ENCODE results near the gene CD40LG.

Gene CD40LG

DNA sequence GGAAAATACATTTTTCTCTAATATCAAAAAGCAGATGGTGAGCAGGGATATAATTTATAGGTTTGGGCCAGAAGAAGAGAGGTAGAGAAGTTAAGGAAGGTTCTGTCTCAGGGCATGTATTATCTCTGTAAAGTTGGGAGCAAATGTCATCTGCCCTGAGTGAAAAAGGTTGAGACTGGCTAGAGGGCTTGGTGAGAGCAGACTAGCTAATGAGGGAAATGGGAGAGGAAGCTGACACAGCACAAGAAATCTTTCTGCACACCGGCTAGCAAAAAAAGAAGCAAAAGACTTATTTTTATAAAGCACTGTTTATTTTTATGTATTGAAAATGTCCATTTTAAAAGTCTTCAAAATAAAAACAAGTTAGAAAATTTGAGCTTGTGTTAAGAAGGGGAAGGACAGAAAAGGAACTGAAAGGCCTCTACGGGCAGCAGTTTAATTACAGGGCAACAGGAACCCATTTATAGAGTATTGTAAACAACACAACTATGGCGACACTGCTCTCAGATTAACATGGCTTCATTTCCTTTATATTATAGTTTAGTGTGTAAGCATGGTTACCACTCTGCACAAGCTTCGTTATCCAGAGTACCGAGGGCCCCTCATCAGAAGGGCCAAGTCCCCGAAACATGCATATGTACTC lies 17.4 kb downstream of the CD40LG start:
- TF ChIP-seq, protein P1, sequence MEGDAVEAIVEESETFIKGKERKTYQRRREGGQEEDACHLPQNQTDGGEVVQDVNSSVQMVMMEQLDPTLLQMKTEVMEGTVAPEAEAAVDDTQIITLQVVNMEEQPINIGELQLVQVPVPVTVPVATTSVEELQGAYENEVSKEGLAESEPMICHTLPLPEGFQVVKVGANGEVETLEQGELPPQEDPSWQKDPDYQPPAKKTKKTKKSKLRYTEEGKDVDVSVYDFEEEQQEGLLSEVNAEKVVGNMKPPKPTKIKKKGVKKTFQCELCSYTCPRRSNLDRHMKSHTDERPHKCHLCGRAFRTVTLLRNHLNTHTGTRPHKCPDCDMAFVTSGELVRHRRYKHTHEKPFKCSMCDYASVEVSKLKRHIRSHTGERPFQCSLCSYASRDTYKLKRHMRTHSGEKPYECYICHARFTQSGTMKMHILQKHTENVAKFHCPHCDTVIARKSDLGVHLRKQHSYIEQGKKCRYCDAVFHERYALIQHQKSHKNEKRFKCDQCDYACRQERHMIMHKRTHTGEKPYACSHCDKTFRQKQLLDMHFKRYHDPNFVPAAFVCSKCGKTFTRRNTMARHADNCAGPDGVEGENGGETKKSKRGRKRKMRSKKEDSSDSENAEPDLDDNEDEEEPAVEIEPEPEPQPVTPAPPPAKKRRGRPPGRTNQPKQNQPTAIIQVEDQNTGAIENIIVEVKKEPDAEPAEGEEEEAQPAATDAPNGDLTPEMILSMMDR (IDR thresholded peaks at IDR 0.05): no peak

GRCh38 chrX:136666088-136666487 lies 18.1 kb downstream of the CD40LG start:
- TF ChIP-seq, protein P1 (IDR thresholded peaks at IDR 0.05): no peak

DNA sequence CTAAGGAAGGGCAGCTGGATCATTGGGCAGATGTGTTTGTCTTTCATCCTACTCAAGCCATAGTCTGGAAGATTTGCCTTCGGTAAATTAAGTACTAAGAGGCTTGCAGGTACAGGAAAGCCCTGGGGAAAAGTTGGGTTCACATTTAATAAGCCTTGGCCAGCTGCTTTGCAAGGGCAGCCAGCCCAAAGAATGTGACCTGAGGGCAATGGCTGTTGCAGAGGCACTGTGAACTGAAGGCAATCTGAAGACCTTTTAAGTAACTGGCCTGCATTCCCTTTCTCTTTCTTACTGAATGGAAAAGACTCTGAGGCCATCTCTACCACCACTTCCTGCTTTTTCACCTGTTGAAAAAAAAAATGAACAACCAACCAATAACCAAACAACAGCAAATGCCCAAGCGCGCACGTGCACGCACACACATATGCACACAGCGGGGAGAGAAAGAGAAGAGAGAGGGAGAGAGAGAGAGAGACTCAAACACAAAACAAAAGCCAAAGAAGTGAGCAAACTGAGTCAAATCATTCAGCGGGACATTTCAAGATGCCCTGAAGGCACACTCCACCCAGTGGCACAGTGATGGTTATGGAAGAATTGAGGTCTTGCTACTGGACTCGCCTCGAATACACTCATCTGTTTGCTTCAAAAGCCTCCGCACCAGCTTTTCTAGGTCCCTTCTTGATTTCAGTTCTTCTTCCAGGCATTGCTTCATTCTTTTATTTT lies 19.6 kb downstream of the CD40LG start:
- TF ChIP-seq, protein P1 (IDR thresholded peaks at IDR 0.05): no peak

DNA sequence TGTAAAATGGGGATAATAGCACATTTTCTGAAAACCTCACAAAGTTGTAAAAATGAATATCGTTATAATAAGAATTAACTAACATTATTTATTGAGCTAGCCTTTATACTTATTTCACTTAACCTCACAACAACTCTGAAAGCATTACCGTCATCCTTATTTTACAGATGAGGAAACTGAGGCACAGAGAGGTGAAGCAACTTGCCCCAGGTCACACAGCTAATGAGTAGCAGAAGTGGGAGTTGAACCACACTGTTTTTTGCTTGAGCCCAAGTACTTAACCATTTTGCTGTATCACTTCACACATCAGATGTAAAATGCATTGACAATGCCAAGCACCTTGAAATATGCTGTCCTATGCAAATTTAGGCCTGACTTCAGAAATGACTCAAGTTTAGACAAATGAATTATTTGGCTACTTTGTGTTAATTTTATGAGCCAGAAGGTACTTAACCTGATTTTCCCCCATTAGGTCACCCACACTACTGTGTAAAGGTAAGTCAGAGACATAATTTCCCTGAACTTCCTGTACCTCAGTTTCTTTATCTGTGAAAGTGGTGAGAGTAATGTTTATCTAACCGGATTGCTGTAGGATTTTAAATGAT lies 23.1 kb downstream of the CD40LG start:
- TF ChIP-seq, protein P1 (IDR thresholded peaks at IDR 0.05): no peak

DNA sequence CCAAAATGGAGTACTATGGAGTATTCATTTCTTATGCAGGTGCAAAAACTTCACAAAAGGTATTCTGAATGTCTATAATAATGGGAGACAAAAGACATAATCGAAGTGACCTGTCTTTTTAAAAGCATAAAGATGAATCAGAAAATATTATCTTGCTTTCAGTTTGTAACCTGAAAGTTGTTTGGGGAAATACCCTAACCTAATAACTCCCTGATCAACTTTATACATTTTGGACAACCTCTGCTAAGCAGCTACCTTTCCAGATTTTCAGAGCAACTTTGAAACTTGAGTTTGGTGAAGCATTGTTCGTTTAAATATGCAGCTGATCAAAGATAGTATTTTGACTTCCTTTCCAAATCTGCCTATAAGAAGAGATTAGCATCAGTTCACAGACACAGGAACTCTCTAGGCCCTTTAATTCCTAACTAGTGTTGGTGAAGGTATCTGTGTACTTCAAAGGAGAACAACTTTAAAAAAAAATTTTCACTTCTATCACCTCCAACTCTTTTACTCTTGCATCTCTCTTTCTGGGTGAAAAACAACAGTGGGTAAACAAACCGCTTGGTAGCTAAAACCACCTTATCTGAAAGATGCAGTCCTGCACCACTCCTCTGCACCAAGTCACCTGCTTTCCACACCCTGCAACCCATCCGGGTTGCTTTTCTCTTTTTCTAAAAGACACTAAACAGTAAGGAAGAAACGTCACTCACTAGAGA lies 26.5 kb downstream of the CD40LG start:
- TF ChIP-seq, protein P1 (IDR thresholded peaks at IDR 0.05): no peak

DNA sequence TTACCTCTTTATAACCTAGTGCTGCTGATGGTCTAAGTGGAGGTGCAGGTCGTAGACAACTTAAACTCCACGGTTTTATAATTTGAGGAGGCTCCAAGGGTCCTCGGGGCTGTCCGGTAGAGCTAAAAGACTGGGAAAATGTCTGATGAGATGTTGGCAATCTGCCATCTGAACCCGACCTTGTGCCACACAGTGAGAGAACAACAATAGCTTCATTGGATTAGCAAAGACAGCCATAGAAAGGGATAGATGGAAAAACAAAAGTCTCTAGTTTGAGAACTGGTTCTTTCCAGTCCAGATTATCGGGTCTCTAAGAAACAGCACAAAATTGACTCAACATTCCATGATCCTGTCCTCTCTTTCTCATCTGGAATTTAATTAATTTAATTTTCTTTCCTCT lies 31.6 kb downstream of the CD40LG start:
- TF ChIP-seq, protein P1 (IDR thresholded peaks at IDR 0.05): no peak

DNA sequence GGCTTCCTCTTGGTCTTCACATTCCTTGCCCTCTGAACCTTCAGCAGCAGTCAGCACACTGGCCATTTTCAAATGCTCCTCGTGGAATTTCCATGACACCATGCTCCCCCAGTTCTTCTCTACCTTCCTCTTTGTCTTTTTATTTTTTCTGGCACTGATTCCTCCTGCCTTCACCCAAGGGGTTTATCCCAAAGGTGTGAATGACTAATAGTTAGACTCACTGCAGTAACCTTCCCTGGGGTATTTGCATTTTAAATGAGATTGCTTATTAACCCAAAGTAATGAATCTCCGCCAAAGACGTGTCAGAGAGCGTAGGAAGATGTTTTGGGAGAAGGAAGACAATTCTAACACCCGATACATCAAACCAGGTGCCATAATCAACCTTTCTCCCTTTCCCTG lies 36.2 kb downstream of the CD40LG start:
- TF ChIP-seq, protein P1 (IDR thresholded peaks at IDR 0.05): no peak
